Activated CD8-positive, alpha-beta memory T cell treated with anti-CD3 and anti-CD28 coated beads for 36 hours (primary cell): ENCODE results near the gene JADE2. TPM values are rescaled to one million over a fixed set of nuclear protein-coding genes. Genes with fewer than 3 reads are reported as not detected.
"Not testable (repeated sequence)": the region's sequence is repeated elsewhere in the genome, so short reads cannot be mapped to it uniquely, and the experiment has no call there.

ENCODE experiments used
- CTCF ChIA-PET: fragments of 350-600 bp; sonication (Branson Sonifier 250); formaldehyde crosslinking; loops from one replicate; lab custom pipeline; 2021; ENCODE audit warnings: antibody characterized with exemption; lab: Charles Lee
- POLR2A ChIA-PET: fragments of 350-600 bp; sonication (Branson Sonifier 250); formaldehyde crosslinking; loops from one replicate; lab custom pipeline; 2021; ENCODE audit warnings: antibody characterized with exemption; lab: Charles Lee
- total RNA-seq, 2 experiments: library from RNA; stranded (reverse); gene quantifications; one replicate each; pipeline ENCODE4 v1.2.3, GENCODE V29; 2021

Gene JADE2
- total RNA-seq, 2 experiments from 2014 or later: 71.5 to 74.2 TPM

- POLR2A ChIA-PET: interaction anchor here (0.7 kb wide), 1 partner anchor 242 kb away, joined by 3 read pairs; no protein-coding TSS in a partner anchor
- CTCF ChIA-PET: interaction anchor here (0.7 to 1.3 kb wide), 4 partner anchors 35 to 517 kb away, joined by 3 read pairs; partner anchors contain the start of gene CDKN2AIPNL
Observed at GRCh38 chr5:134540747-134541733, 15.6 kb downstream of the JADE2 start.

GRCh38 chr5:134541736-134542376, 16.4 kb downstream of the JADE2 start:
- POLR2A ChIA-PET: no interaction called here

GRCh38 chr5:134543820-134544614, 18.5 kb downstream of the JADE2 start:
- ChIA-PET POLR2A (interaction anchor here (1.0 to 1.5 kb wide), 4 partner anchors 10 to 132 kb away, joined by 3 to 8 read pairs (median 4); no protein-coding TSS in a partner anchor), CTCF (interaction anchor here (1.2 to 1.8 kb wide), 5 partner anchors 10 to 43 kb away, joined by 3 to 11 read pairs (median 4); no protein-coding TSS in a partner anchor)

More at GRCh38 chr5:134541736-134542376, 16.4 kb downstream of the JADE2 start:
- CTCF ChIA-PET: interaction anchor here (0.6 to 1.1 kb wide), 2 partner anchors 35 to 46 kb away, joined by 3 read pairs; no protein-coding TSS in a partner anchor

GRCh38 chr5:134545070-134545868, 19.8 kb downstream of the JADE2 start:
- ChIA-PET POLR2A (interaction anchor here (0.5 to 1.0 kb wide), 2 partner anchors 11 to 21 kb away, joined by 3 read pairs; no protein-coding TSS in a partner anchor), CTCF (interaction anchor here (1.2 to 2.2 kb wide), 2 partner anchors 9 to 42 kb away, joined by 3 to 5 read pairs; no protein-coding TSS in a partner anchor)

- ChIA-PET POLR2A (no interaction called here), CTCF (interaction anchor here (1.1 to 2.2 kb wide), 3 partner anchors 10 to 21 kb away, joined by 4 to 5 read pairs (median 5); no protein-coding TSS in a partner anchor)
Observed at GRCh38 chr5:134547066-134547465, 21.6 kb downstream of the JADE2 start.

GRCh38 chr5:134547579-134547978, 22.1 kb downstream of the JADE2 start:
- POLR2A ChIA-PET: no interaction called here
- CTCF ChIA-PET: interaction anchor here (1.1 to 2.2 kb wide), 3 partner anchors 11 to 21 kb away, joined by 4 to 5 read pairs (median 5); no protein-coding TSS in a partner anchor

- POLR2A ChIA-PET: no interaction called here
Observed at GRCh38 chr5:134547999-134548658, 22.7 kb downstream of the JADE2 start.

GRCh38 chr5:134549714-134550113, 24.2 kb downstream of the JADE2 start:
- CTCF ChIA-PET: no interaction called here
- POLR2A ChIA-PET: no interaction called here

More at GRCh38 chr5:134547999-134548658, 22.7 kb downstream of the JADE2 start:
- CTCF ChIA-PET: no interaction called here

- POLR2A ChIA-PET: no interaction called here
- CTCF ChIA-PET: no interaction called here
Observed at GRCh38 chr5:134550271-134551214, 25.1 kb downstream of the JADE2 start.

GRCh38 chr5:134551901-134552300, 26.4 kb downstream of the JADE2 start:
- ChIA-PET POLR2A (no interaction called here), CTCF (no interaction called here)

GRCh38 chr5:134552301-134552700, 26.8 kb downstream of the JADE2 start:
- POLR2A ChIA-PET: no interaction called here
- CTCF ChIA-PET: no interaction called here

GRCh38 chr5:134552716-134553115, 27.2 kb downstream of the JADE2 start:
- POLR2A ChIA-PET: not testable (repeated sequence)
- CTCF ChIA-PET: interaction anchor here (0.7 kb wide), 1 partner anchor 1490 kb away, joined by 3 read pairs; no protein-coding TSS in a partner anchor

GRCh38 chr5:134553821-134554267, 28.4 kb downstream of the JADE2 start:
- ChIA-PET POLR2A (interaction anchor here (1.1 to 2.7 kb wide), 2 partner anchors 27 to 142 kb away, joined by 3 to 11 read pairs; partner anchors contain the start of gene CDKN2AIPNL), CTCF (interaction anchor here (1.1 to 1.4 kb wide), 2 partner anchors 26 to 28 kb away, joined by 4 to 6 read pairs; no protein-coding TSS in a partner anchor)

- CTCF ChIA-PET: interaction anchor here (1.0 to 1.7 kb wide), 6 partner anchors 11 to 143 kb away, joined by 3 to 7 read pairs (median 5); partner anchors contain the start of gene CDKN2AIPNL
Observed at GRCh38 chr5:134554319-134555222, 29.1 kb downstream of the JADE2 start.

More at GRCh38 chr5:134554319-134555222, 29.1 kb downstream of the JADE2 start:
- POLR2A ChIA-PET: interaction anchor here (1.1 to 2.7 kb wide), 3 partner anchors 11 to 143 kb away, joined by 3 to 11 read pairs (median 8); partner anchors contain the start of gene CDKN2AIPNL
